GM23248 (cell line): Measurements from ENCODE around the gene ADK.

ENCODE experiments used
- EZH2 ChIP-seq: fragments of 200-600 bp; sonication (generic); IDR thresholded peaks from 2 replicates; pipeline ENCODE4 v1.6.1; 2018; ENCODE audit warnings: antibody characterized with exemption, mild to moderate bottlenecking; ENCODE audit not compliant: insufficient read depth, poor library complexity, severe bottlenecking
- EZH2phosphoT487 ChIP-seq: fragments of 200-600 bp; sonication (generic); IDR thresholded peaks from 2 replicates; pipeline ENCODE4 v1.6.1; 2018; ENCODE audit warnings: antibody characterized with exemption, moderate library complexity, mild to moderate bottlenecking, low read depth; ENCODE audit not compliant: insufficient read depth

GRCh38 chr10:74320026-74320425 is 169.0 kb downstream of the ADK start:
- TF ChIP-seq EZH2 (no peak), EZH2phosphoT487 (no peak)
